Left kidney (tissue), 2 donors: ENCODE measurements around the gene APP. TPM values are rescaled to one million over a fixed set of nuclear protein-coding genes. Genes with fewer than 3 reads are reported as not detected.
"Not testable (repeated sequence)": the region's sequence is repeated elsewhere in the genome, so short reads cannot be mapped to it uniquely, and the experiment has no call there.

Experiments used
- DNase-seq: peaks from one replicate; pipeline ENCODE4 v3.0.0-alpha.2; 2013
- polyA plus RNA-seq: library from polyadenylated mRNA; unstranded; fragments of 120-200 nt; gene quantifications from one replicate; pipeline ENCODE4 v1.2.1, GENCODE V29; 2013; ENCODE audit not compliant: insufficient read length

The APP gene
- polyA plus RNA-seq, 1 donor: 818 TPM

GRCh38 chr21:26025536-26026512 lies 144.7 kb downstream of the APP start:
- DNase-seq: no peak

- DNase-seq: not testable (repeated sequence)
Observed at GRCh38 chr21:26023406-26023805, 147.2 kb downstream of the APP start.

GRCh38 chr21:26022598-26023337 lies 147.8 kb downstream of the APP start:
- DNase-seq: not testable (repeated sequence)

- no peak for DNase-seq
Observed at GRCh38 chr21:26020510-26020909, 150.1 kb downstream of the APP start.

GRCh38 chr21:26020081-26020480 lies 150.5 kb downstream of the APP start:
- no peak for DNase-seq

GRCh38 chr21:26019236-26019635 lies 151.3 kb downstream of the APP start:
- no peak for DNase-seq

- DNase-seq: no peak
Observed at GRCh38 chr21:26013970-26014369, 156.6 kb downstream of the APP start.

GRCh38 chr21:26012482-26012881 lies 158.1 kb downstream of the APP start:
- not testable (repeated sequence) for DNase-seq

- DNase-seq: no peak
Observed at GRCh38 chr21:26011292-26011940, 159.2 kb downstream of the APP start.

GRCh38 chr21:26007951-26008498 lies 162.5 kb downstream of the APP start:
- no peak for DNase-seq

GRCh38 chr21:26005464-26005863 lies 165.1 kb downstream of the APP start:
- DNase-seq: no peak

GRCh38 chr21:26003404-26003803 lies 167.2 kb downstream of the APP start:
- no peak for DNase-seq

GRCh38 chr21:26001356-26001755 lies 169.2 kb downstream of the APP start:
- DNase-seq: no peak

- no peak for DNase-seq
Observed at GRCh38 chr21:25999921-26000582, 170.5 kb downstream of the APP start.

- DNase-seq: no peak
Observed at GRCh38 chr21:25997788-25998611, 172.6 kb downstream of the APP start.

- DNase-seq: no peak
Observed at GRCh38 chr21:25995278-25995677, 175.3 kb downstream of the APP start.

GRCh38 chr21:25994758-25995163 lies 175.8 kb downstream of the APP start:
- no peak for DNase-seq

- no peak for DNase-seq
Observed at GRCh38 chr21:25988738-25989137, 181.8 kb downstream of the APP start.

GRCh38 chr21:25987531-25987930 lies 183.0 kb downstream of the APP start:
- no peak for DNase-seq

GRCh38 chr21:25986928-25987327 lies 183.6 kb downstream of the APP start:
- DNase-seq: no peak

- DNase-seq: no peak
Observed at GRCh38 chr21:25985990-25986389, 184.6 kb downstream of the APP start.
